ENCODE results near the gene TBC1D12. TPM values are rescaled to one million over a fixed set of nuclear protein-coding genes. Genes with fewer than 3 reads are reported as not detected.

Gene TBC1D12
- total and polyA plus RNA-seq, 8 donors, result 9.7 to 22.7 (median 18.3) TPM

- no peak overlapping the region for H3K4me3 ChIP-seq
- TF ChIP-seq, protein P1, sequence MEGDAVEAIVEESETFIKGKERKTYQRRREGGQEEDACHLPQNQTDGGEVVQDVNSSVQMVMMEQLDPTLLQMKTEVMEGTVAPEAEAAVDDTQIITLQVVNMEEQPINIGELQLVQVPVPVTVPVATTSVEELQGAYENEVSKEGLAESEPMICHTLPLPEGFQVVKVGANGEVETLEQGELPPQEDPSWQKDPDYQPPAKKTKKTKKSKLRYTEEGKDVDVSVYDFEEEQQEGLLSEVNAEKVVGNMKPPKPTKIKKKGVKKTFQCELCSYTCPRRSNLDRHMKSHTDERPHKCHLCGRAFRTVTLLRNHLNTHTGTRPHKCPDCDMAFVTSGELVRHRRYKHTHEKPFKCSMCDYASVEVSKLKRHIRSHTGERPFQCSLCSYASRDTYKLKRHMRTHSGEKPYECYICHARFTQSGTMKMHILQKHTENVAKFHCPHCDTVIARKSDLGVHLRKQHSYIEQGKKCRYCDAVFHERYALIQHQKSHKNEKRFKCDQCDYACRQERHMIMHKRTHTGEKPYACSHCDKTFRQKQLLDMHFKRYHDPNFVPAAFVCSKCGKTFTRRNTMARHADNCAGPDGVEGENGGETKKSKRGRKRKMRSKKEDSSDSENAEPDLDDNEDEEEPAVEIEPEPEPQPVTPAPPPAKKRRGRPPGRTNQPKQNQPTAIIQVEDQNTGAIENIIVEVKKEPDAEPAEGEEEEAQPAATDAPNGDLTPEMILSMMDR (IDR thresholded peaks at IDR 0.05), result no peak
- H3K36me3 ChIP-seq, result no peaks in the 10 kb centered on the region
- intact Hi-C loops (cut with DNase I), result no loop called here
- H3K27ac ChIP-seq, result no peak overlapping the region
- peaks cover 0 to 6% of the 10 kb centered on the region in 2 donors for H3K9me3 ChIP-seq
- DNase-seq, result peak in 1 of 4 donors; percentile 40
- no peaks in the 10 kb centered on the region for H3K4me1 ChIP-seq
- H3K27me3 ChIP-seq, result no peaks in the 10 kb centered on the region
- no peak for ATAC-seq
These were observed 28.4 kb downstream of the TBC1D12 start for GRCh38 chr10:94430701-94431100.

GRCh38 chr10:94432443-94432842 is 30.1 kb downstream of the TBC1D12 start:
- TF ChIP-seq, protein P1 (IDR thresholded peaks at IDR 0.05), result no peak

GRCh38 chr10:94439275-94439861 is 37.0 kb downstream of the TBC1D12 start:
- H3K36me3 ChIP-seq, result no peaks in the 10 kb centered on the region
- TF ChIP-seq, protein P1 (IDR thresholded peaks at IDR 0.05), result no peak
- peaks cover 0 to 16% of the 10 kb centered on the region in 2 donors for H3K9me3 ChIP-seq
- ATAC-seq (no peak), DNase-seq (no peak)
- H3K4me1 ChIP-seq, result peaks cover 0 to 3% of the 10 kb centered on the region in 2 donors
- no peaks in the 10 kb centered on the region for H3K27me3 ChIP-seq
- H3K4me3 ChIP-seq, result no peak overlapping the region
- H3K27ac ChIP-seq, result no peak overlapping the region
- intact Hi-C loops (cut with DNase I), result no loop called here

More at GRCh38 chr10:94432443-94432842, 30.1 kb downstream of the TBC1D12 start:
- ATAC-seq (no peak), DNase-seq (no peak)
- Histone ChIP-seq H3K27ac (no peak overlapping the region), H3K36me3 (no peaks in the 10 kb centered on the region), H3K27me3 (no peaks in the 10 kb centered on the region), H3K9me3 (peaks cover 0 to 12% of the 10 kb centered on the region in 2 donors), H3K4me3 (no peak overlapping the region), H3K4me1 (no peaks in the 10 kb centered on the region)
- intact Hi-C loops (cut with DNase I), result no loop called here

DNA sequence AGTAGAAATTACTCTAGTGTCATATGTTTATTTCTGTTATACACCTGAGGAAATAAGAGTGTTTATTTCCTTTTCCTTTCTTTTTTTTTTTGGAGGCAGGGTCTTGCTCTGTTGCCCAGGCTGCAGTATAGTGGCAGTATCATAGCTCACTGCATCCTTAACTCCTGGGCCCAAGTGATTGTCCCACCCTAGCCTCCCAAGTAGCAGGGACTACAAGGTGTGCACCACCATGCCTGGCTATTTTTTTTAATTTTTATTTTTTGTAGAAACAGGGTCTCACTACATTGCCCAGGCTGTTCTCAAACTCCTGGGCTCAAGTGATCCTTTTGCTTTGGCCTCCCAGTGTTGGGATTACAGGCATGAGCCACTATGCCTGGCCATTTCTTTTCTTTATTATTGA is 37.8 kb downstream of the TBC1D12 start:
- Histone ChIP-seq H3K4me1 (peaks cover 0 to 3% of the 10 kb centered on the region in 2 donors), H3K9me3 (peaks cover 0 to 16% of the 10 kb centered on the region in 2 donors), H3K27ac (no peak overlapping the region), H3K4me3 (no peak overlapping the region), H3K27me3 (no peaks in the 10 kb centered on the region), H3K36me3 (no peaks in the 10 kb centered on the region)
- ATAC-seq (no peak), DNase-seq (no peak)
- TF ChIP-seq, protein P1 (IDR thresholded peaks at IDR 0.05), result no peak
- intact Hi-C loops (cut with DNase I), result no loop called here

GRCh38 chr10:94443047-94443446 is 40.7 kb downstream of the TBC1D12 start:
- Histone ChIP-seq H3K4me3 (no peak overlapping the region), H3K27me3 (no peaks in the 10 kb centered on the region), H3K36me3 (no peaks in the 10 kb centered on the region), H3K27ac (no peak overlapping the region), H3K4me1 (peaks cover 0 to 3% of the 10 kb centered on the region in 2 donors), H3K9me3 (peaks cover 0 to 2% of the 10 kb centered on the region in 2 donors)
- TF ChIP-seq, protein P1 (IDR thresholded peaks at IDR 0.05), result no peak
- intact Hi-C loops (cut with DNase I), result no loop called here
- ATAC-seq (no peak), DNase-seq (no peak)

Data from left lung (tissue), 10 donors.